Neuronal stem cell (in vitro differentiated cells): Measurements from ENCODE around the gene UNC13C.

Experiments
- DNase-seq: peaks from one replicate; pipeline ENCODE4 v3.0.0-alpha.2; 2013; ENCODE audit warnings: low spot score
- H2AFZ ChIP-seq: one replicate; pipeline ENCODE4 v1.6.1; 2013; ENCODE audit warnings: mild to moderate bottlenecking, low read length, inconsistent platforms
- H2AK5ac ChIP-seq: 2 replicates; pipeline ENCODE4 v1.6.1; 2013; ENCODE audit warnings: low read depth, mild to moderate bottlenecking, inconsistent platforms, low read length, moderate library complexity, mixed read lengths
- H2BK120ac ChIP-seq: 2 replicates; pipeline ENCODE4 v1.6.1; 2013; ENCODE audit warnings: low read depth, mild to moderate bottlenecking, inconsistent platforms, low read length, moderate library complexity, mixed read lengths
- H2BK12ac ChIP-seq: one replicate; pipeline ENCODE4 v1.6.1; 2013; ENCODE audit warnings: low read length, inconsistent platforms
- H2BK15ac ChIP-seq: 2 replicates; pipeline ENCODE4 v1.6.1; 2013; ENCODE audit warnings: mild to moderate bottlenecking, low read length, inconsistent platforms, mixed read lengths
- H2BK5ac ChIP-seq: one replicate; pipeline ENCODE4 v1.6.1; 2013; ENCODE audit warnings: inconsistent platforms, mild to moderate bottlenecking, low read length, moderate library complexity
- H3K14ac ChIP-seq: one replicate; pipeline ENCODE4 v1.6.1; 2013; ENCODE audit warnings: low read length, inconsistent platforms
- H3K18ac ChIP-seq: 2 replicates; pipeline ENCODE4 v1.6.1; 2013; ENCODE audit warnings: low read length, inconsistent platforms
- H3K23ac ChIP-seq: 2 replicates; pipeline ENCODE4 v1.6.1; 2013; ENCODE audit warnings: low read depth, mild to moderate bottlenecking, mixed read lengths, low read length, inconsistent platforms; ENCODE audit not compliant: poor library complexity
- H3K27ac ChIP-seq: replicated peaks from 3 replicates; pipeline ENCODE4 v1.5.1; 2013; ENCODE audit warnings: low read length, inconsistent platforms
- H3K27me3 ChIP-seq, 3 experiments: 2 replicates each; pipeline ENCODE4 v1.6.1; 2013; ENCODE audit warnings: low read length in 3 of 3, mild to moderate bottlenecking in 2 of 3, inconsistent platforms in 1 of 3, low read depth in 1 of 3, mixed read lengths in 1 of 3, moderate library complexity in 1 of 3; ENCODE audit not compliant: control insufficient read depth in 3 of 3, insufficient read depth in 3 of 3
- H3K36me3 ChIP-seq, 2 donors: replicated peaks in 1 of 2; 2 replicates each; pipeline ENCODE4 v1.6.1; 2013; ENCODE audit warnings: low read length in 2 of 2; ENCODE audit not compliant: control insufficient read depth in 2 of 2, insufficient read depth in 2 of 2
- H3K4ac ChIP-seq: 2 replicates; pipeline ENCODE4 v1.6.1; 2013; ENCODE audit warnings: inconsistent platforms, mild to moderate bottlenecking, low read length, moderate library complexity
- H3K4me1 ChIP-seq, 2 donors: 1 replicate in 1 of 2; 2 replicates in 1 of 2; pipeline ENCODE4 v1.6.1; 2013; ENCODE audit warnings: low read length in 2 of 2, low read depth in 1 of 2; ENCODE audit not compliant: control insufficient read depth in 2 of 2, insufficient read depth in 1 of 2
- H3K4me2 ChIP-seq: one replicate; pipeline ENCODE4 v1.6.1; 2013; ENCODE audit warnings: mild to moderate bottlenecking, low read length, inconsistent platforms; ENCODE audit not compliant: insufficient read depth, poor library complexity, severe bottlenecking
- H3K4me3 ChIP-seq, 2 donors: 2 replicates each; pipeline ENCODE4 v1.5.1; 2013; ENCODE audit warnings: low read length in 2 of 2, mild to moderate bottlenecking in 2 of 2, inconsistent platforms in 1 of 2, moderate library complexity in 1 of 2
- H3K79me1 ChIP-seq: one replicate; pipeline ENCODE4 v1.6.1; 2013; ENCODE audit warnings: low read depth, mild to moderate bottlenecking, inconsistent platforms, low read length, moderate library complexity
- H3K9ac ChIP-seq: one replicate; pipeline ENCODE4 v1.6.1; 2013; ENCODE audit warnings: mild to moderate bottlenecking, low read depth, low read length, inconsistent platforms; ENCODE audit not compliant: poor library complexity
- H3K9me3 ChIP-seq, 2 donors: replicated peaks in 1 of 2; 2 replicates each; pipeline versions ENCODE3 to v1.6.1; 2013; ENCODE audit warnings: low read length in 2 of 2, mild to moderate bottlenecking in 2 of 2, inconsistent platforms in 1 of 2, low read depth in 1 of 2, mixed read lengths in 1 of 2, moderate library complexity in 1 of 2; ENCODE audit not compliant: control insufficient read depth in 2 of 2, insufficient read depth in 1 of 2
- H4K8ac ChIP-seq: one replicate; pipeline ENCODE4 v1.6.1; 2013; ENCODE audit warnings: low read depth, mild to moderate bottlenecking, inconsistent platforms, low read length, moderate library complexity
- H4K91ac ChIP-seq: one replicate; pipeline ENCODE4 v1.6.1; 2013; ENCODE audit warnings: low read length, low read depth, mild to moderate bottlenecking, inconsistent platforms; ENCODE audit not compliant: poor library complexity
- WGBS, 2 donors: extraction: QIAGEN DNeasy Blood & Tissue Kit; methylation state at CpG; one replicate each; pipeline ENCODE4 v1.1.7; 2013; ENCODE audit warnings: missing lambda C conversion rate in 2 of 2, mixed read lengths in 1 of 2; ENCODE audit not compliant: insufficient read length in 2 of 2, insufficient replicate concordance in 1 of 2; ENCODE audit errors: extremely low coverage in 2 of 2; 5-methylcytosine and 5-hydroxymethylcytosine counted together

Gene UNC13C

DNA sequence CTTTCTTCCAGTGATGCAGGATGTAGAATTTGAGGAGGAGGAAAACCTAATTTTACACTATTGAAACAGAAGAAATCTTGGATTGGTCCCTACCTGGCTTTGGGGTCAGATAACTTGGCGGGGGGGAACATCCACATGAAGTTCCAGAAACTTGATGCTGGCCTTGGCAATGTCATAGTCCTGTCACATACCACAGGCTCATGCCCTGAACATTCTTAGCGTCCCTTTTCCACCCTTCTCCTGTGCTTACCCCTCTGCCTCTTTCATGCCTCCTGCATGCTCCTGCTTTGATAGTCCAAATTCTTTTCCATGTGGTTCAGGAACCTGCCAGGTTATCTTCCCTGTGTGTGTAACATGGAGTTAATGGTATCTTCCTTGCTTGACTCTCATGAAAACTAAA lies 110.6 kb downstream of the UNC13C start:
- Histone ChIP-seq H3K4me3 (no peak overlapping the region), H2BK120ac (no peak overlapping the region), H4K91ac (no peak overlapping the region), H3K27ac (no peak overlapping the region), H2BK12ac (no peak overlapping the region), H3K4ac (no peak overlapping the region), H2BK5ac (no peak overlapping the region), H3K23ac (no peak overlapping the region), H3K79me1 (no peaks in the 10 kb centered on the region), H3K18ac (no peak overlapping the region), H3K27me3 (no peaks in the 10 kb centered on the region), H3K9ac (no peak overlapping the region), H3K36me3 (no peaks in the 10 kb centered on the region), H2BK15ac (no peak overlapping the region), H2AFZ (no peak overlapping the region), H3K4me2 (no peak overlapping the region), H3K14ac (no peak overlapping the region), H3K4me1 (no peaks in the 10 kb centered on the region), H4K8ac (no peak overlapping the region), H2AK5ac (no peak overlapping the region), H3K9me3 (no peaks in the 10 kb centered on the region)
- no peak for DNase-seq
- no CpG with 5 or more reads among the region's 2 CpGs for WGBS, 2 donors

- Histone ChIP-seq H3K36me3 (no peaks in the 10 kb centered on the region), H3K23ac (no peak overlapping the region), H2BK12ac (no peak overlapping the region), H4K8ac (no peak overlapping the region), H3K9ac (no peak overlapping the region), H3K79me1 (no peaks in the 10 kb centered on the region), H3K27ac (no peak overlapping the region), H2AK5ac (no peak overlapping the region), H3K27me3 (no peaks in the 10 kb centered on the region), H3K18ac (no peak overlapping the region), H3K9me3 (no peaks in the 10 kb centered on the region), H3K4me2 (no peak overlapping the region), H2BK5ac (no peak overlapping the region), H3K4me1 (no peaks in the 10 kb centered on the region), H2AFZ (no peak overlapping the region), H2BK120ac (no peak overlapping the region), H4K91ac (no peak overlapping the region), H3K4ac (no peak overlapping the region), H3K14ac (no peak overlapping the region), H2BK15ac (no peak overlapping the region), H3K4me3 (no peak overlapping the region)
- DNase-seq = no peak
- no CpG with 5 or more reads among the region's 3 CpGs for WGBS, 2 donors
Observed at GRCh38 chr15:54089776-54090175, 111.5 kb downstream of the UNC13C start.

DNA sequence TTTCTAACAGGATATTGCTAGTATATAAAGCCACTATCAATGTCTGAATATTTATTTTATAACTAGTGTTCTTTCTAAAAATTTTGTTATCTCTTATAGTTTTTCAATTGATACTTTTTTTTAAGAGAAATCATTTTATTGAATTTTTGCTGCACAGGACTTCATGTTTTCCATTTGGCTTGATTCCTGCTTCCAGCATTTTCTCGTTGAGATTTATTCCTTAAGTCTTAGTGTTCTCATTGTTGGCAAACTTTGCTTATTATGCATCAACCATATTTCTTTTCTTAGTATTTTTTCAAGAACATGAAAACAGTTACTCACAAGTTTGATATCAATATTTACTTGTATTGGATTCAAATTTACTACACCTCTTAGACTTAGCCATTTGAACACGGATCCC lies 113.4 kb downstream of the UNC13C start:
- no peaks in the 10 kb centered on the region for H3K36me3 ChIP-seq
- no peak for DNase-seq
- H3K9ac ChIP-seq = no peak overlapping the region
- no peak overlapping the region for H2BK5ac ChIP-seq
- H2BK12ac ChIP-seq = no peak overlapping the region
- no peak overlapping the region for H2BK15ac ChIP-seq
- no peak overlapping the region for H3K4me3 ChIP-seq
- no peaks in the 10 kb centered on the region for H3K4me1 ChIP-seq
- H3K79me1 ChIP-seq = no peaks in the 10 kb centered on the region
- H3K4me2 ChIP-seq = no peak overlapping the region
- H3K27ac ChIP-seq = no peak overlapping the region
- H2AFZ ChIP-seq = no peak overlapping the region
- no CpG with 5 or more reads among the region's 2 CpGs for WGBS, 2 donors
- no peak overlapping the region for H2AK5ac ChIP-seq
- no peak overlapping the region for H4K91ac ChIP-seq
- H2BK120ac ChIP-seq = no peak overlapping the region
- H3K23ac ChIP-seq = no peak overlapping the region
- no peaks in the 10 kb centered on the region for H3K9me3 ChIP-seq
- H4K8ac ChIP-seq = no peak overlapping the region
- H3K27me3 ChIP-seq = no peaks in the 10 kb centered on the region
- no peak overlapping the region for H3K18ac ChIP-seq
- no peak overlapping the region for H3K4ac ChIP-seq
- H3K14ac ChIP-seq = no peak overlapping the region

- Histone ChIP-seq H4K8ac (no peak overlapping the region), H3K9me3 (no peaks in the 10 kb centered on the region), H3K4ac (no peak overlapping the region), H3K27me3 (no peaks in the 10 kb centered on the region), H3K23ac (no peak overlapping the region), H3K27ac (no peak overlapping the region), H2BK5ac (no peak overlapping the region), H3K36me3 (no peaks in the 10 kb centered on the region), H3K4me2 (no peak overlapping the region), H3K14ac (no peak overlapping the region), H3K4me1 (no peaks in the 10 kb centered on the region), H2BK12ac (no peak overlapping the region), H2AK5ac (no peak overlapping the region), H3K9ac (no peak overlapping the region), H2BK15ac (no peak overlapping the region), H4K91ac (no peak overlapping the region), H2BK120ac (no peak overlapping the region), H3K4me3 (no peak overlapping the region), H3K18ac (no peak overlapping the region), H2AFZ (no peak overlapping the region), H3K79me1 (no peaks in the 10 kb centered on the region)
- no peak for DNase-seq
- WGBS, 2 donors = no CpG with 5 or more reads among the region's 1 CpG
Observed at GRCh38 chr15:54094661-54095060, 116.4 kb downstream of the UNC13C start.
